Fibroblast of peridontal ligament (primary cell): Measurements from ENCODE around the gene PCDHGB6.
"Not testable (repeated sequence)": the region's sequence is repeated elsewhere in the genome, so short reads cannot be mapped to it uniquely, and the experiment has no call there.

ENCODE experiments used
- DNase-seq: peaks from one replicate; pipeline ENCODE4 v3.0.0-alpha.2; 2010; ENCODE audit errors: extremely low read depth

PCDHGB6 gene

DNA sequence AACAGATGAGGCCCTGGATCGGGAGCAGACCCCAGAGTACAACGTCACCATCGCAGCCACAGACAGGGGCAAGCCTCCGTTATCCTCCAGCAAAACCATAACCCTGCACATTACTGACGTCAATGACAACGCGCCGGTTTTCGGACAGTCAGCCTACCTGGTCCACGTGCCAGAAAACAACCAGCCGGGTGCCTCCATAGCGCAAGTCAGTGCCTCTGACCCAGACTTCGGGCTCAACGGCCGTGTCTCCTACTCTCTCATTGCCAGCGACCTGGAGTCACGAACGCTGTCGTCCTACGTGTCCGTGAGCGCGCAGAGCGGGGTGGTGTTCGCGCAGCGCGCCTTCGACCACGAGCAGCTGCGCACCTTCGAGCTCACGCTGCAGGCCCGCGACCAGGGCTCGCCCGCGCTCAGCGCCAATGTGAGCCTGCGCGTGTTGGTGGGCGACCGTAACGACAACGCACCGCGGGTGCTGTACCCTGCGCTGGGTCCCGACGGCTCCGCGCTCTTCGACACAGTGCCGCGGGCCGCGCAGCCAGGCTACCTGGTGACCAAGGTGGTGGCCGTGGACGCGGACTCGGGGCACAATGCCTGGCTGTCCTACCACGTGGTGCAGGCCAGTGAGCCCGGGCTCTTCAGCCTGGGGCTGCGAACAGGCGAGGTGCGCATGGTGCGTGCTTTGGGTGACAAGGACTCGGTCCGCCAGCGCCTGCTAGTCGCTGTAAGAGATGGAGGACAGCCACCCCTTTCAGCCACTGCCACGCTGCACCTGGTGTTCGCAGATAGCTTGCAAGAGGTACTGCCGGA, 11.5 kb downstream of the PCDHGB6 start:
- no peak for DNase-seq

GRCh38 chr5:141420855-141421488, 13.2 kb downstream of the PCDHGB6 start, which contains the start of gene PCDHGA11:
Gene PCDHGA11, plus strand, starts transcription at chr5:141421051. Its CDS starts 177 bp downstream, at chr5:141421228.
- DNase-seq = peak; percentile 67

DNA sequence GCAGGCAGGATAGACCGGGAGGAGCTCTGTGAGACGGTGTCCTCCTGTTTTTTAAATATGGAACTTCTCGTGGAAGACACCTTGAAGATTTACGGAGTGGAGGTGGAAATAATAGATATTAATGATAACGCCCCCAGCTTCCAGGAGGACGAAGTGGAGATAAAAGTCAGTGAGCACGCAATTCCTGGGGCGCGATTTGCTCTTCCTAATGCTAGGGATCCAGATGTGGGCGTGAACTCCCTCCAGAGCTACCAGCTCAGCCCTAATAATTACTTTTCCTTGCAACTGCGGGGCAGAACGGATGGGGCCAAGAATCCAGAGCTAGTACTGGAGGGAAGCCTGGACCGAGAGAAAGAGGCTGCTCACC, 13.7 kb downstream of the PCDHGB6 start:
- no peak for DNase-seq

GRCh38 chr5:141422742-141423291, 15.0 kb downstream of the PCDHGB6 start:
- no peak for DNase-seq

GRCh38 chr5:141427783-141428426, 20.1 kb downstream of the PCDHGB6 start:
- no peak for DNase-seq

DNA sequence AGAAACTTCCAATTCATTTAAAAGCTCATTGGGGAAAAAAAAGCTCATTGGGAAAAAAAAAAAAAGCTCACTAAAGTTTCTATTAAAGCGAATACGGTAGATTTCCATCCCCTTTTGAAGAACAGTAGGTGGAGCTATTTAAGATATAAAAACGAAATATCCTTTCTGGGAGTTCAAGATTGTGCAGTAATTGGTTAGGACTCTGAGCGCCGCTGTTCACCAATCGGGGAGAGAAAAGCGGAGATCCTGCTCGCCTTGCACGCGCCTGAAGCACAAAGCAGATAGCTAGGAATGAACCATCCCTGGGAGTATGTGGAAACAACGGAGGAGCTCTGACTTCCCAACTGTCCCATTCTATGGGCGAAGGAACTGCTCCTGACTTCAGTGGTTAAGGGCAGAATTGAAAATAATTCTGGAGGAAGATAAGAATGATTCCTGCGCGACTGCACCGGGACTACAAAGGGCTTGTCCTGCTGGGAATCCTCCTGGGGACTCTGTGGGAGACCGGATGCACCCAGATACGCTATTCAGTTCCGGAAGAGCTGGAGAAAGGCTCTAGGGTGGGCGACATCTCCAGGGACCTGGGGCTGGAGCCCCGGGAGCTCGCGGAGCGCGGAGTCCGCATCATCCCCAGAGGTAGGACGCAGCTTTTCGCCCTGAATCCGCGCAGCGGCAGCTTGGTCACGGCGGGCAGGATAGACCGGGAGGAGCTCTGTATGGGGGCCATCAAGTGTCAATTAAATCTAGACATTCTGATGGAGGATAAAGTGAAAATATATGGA, 22.7 kb downstream of the PCDHGB6 start, which contains the start of gene PCDHGA12:
Gene PCDHGA12, plus strand, starts transcription at position 176 of the 782 bp plus-strand sequence. Its CDS starts 253 bp downstream, at position 429.
- peak; percentile 88 for DNase-seq

GRCh38 chr5:141431286-141431685, 23.5 kb downstream of the PCDHGB6 start:
- no peak for DNase-seq

DNA sequence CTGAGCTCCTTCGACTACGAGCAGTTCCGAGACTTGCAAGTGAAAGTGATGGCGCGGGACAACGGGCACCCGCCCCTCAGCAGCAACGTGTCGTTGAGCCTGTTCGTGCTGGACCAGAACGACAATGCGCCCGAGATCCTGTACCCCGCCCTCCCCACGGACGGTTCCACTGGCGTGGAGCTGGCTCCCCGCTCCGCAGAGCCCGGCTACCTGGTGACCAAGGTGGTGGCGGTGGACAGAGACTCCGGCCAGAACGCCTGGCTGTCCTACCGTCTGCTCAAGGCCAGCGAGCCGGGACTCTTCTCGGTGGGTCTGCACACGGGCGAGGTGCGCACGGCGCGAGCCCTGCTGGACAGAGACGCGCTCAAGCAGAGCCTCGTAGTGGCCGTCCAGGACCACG, 24.5 kb downstream of the PCDHGB6 start:
- not testable (repeated sequence) for DNase-seq

DNA sequence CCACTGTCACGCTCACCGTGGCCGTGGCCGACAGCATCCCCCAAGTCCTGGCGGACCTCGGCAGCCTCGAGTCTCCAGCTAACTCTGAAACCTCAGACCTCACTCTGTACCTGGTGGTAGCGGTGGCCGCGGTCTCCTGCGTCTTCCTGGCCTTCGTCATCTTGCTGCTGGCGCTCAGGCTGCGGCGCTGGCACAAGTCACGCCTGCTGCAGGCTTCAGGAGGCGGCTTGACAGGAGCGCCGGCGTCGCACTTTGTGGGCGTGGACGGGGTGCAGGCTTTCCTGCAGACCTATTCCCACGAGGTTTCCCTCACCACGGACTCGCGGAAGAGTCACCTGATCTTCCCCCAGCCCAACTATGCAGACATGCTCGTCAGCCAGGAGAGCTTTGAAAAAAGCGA, 24.9 kb downstream of the PCDHGB6 start:
- not testable (repeated sequence) for DNase-seq

DNA sequence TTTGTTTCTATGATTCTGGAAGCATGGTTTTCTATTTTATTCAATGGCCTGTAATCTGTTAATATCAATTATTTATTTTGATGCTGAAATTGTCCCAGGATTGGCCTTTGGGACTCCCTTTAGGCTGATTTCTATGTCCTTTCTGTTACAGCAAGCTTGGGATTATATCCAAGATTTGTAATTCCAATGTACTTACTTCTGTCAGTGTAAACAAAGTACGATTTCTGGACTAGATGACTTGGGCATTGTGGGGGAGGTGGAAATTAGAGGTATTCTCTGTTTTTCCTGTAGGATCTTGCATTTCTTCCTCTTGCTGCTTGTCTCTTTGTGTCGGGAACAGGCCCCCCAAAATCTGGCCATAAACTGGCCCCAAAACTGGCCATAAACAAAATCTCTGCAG, 26.2 kb downstream of the PCDHGB6 start:
- peak; percentile 42 for DNase-seq

DNA sequence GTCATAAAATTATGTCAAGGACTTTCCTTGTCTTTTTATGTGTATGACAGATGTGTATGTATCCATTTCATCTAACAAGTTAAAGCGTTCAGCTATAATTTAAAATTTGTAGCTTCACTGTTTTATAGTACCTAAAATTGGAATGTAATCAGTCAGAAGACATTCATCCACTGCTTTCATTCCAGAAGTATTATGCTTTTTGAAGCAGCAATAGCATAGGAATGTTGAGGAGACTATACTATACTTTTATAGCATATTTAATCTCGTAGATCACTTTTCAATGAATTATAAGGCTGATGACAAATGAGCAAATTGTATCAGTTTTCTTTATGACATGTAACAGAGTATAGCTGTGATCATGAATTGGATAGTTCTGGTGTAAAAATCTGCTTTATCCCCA, 29.4 kb downstream of the PCDHGB6 start:
- DNase-seq = no peak

DNA sequence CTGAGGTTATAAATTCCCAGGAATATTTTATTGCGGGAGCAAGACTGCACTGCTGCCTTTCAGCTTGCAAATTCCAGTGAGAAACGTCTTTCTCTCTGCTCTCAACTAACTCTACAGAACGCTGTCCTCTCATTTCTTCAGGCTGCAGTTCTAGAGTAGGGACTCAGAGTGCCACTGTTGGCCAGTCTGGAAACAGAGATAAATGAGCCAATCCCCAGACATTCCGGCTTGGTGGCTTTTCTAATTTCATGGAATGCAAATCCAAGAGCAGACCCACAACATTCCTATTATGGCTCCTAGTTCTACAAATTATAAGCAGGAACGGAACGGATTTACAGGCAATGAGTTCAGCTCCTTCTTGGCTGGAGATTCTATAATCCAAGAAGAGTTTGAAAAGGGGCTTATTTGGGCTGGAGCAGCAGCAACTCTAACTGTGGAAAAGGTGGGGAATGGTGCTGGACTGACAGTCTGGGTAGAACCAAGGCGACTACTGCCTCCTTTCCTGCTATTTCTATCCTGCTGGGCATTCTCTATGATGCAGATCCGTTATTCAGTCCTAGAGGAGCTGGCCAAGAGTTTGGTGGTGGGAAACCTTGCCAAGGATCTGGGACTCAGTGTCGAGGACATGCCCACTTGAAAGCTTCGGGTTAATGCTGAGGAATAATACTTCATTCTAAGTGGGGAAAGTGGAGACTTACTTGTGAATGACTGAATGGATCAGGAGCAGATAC, 31.8 kb downstream of the PCDHGB6 start:
- no peak for DNase-seq

DNA sequence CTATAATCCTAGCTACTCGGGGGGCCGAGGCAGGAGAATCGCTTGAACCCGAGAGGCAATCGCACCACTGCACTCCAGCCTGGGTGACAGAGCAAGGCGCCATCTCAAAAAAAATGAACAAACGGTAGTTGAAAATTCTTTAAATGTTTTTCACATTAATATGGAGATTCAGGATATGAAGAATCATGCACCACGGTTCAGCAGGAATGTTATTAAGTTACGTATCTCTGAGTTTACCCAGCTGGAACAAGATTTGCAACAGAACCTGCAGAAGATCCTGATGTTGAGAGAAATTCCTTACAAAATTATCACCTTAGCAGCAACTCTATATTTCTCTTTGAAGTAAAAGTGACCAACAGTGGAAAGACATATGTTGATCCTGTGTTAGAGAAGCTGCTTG, 32.5 kb downstream of the PCDHGB6 start:
- no peak for DNase-seq

DNA sequence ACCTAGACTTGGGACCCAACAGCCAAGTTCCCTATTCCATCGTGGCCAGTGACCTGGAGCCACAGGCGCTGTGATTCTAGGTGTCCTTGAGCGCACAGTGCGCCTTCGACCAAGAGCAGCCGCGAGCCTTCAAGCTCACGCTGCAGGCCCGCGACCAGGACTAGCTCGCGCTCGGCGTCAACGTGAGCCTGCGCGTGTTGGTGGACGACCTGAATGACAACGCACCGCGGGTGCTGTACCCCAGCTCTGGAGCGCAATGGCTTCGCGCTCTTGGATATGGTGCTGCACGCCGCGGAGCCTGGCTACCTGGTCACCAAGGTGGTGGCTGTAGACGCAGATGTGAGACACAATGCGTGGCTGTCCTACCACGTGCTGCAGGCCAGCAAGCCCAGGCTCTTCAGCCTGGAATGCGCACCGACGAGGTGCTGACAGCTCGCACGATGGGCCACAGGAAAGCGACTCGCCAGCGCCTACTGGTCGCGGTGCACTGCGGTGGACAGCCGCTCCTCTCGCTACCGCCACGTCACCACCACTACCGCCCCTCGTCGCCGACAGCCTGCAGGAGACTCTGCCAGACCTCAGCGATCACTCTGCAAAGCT, 33.9 kb downstream of the PCDHGB6 start:
- no peak for DNase-seq
